Measurements from ENCODE around the gene LARGE1.

LARGE1 gene

DNA sequence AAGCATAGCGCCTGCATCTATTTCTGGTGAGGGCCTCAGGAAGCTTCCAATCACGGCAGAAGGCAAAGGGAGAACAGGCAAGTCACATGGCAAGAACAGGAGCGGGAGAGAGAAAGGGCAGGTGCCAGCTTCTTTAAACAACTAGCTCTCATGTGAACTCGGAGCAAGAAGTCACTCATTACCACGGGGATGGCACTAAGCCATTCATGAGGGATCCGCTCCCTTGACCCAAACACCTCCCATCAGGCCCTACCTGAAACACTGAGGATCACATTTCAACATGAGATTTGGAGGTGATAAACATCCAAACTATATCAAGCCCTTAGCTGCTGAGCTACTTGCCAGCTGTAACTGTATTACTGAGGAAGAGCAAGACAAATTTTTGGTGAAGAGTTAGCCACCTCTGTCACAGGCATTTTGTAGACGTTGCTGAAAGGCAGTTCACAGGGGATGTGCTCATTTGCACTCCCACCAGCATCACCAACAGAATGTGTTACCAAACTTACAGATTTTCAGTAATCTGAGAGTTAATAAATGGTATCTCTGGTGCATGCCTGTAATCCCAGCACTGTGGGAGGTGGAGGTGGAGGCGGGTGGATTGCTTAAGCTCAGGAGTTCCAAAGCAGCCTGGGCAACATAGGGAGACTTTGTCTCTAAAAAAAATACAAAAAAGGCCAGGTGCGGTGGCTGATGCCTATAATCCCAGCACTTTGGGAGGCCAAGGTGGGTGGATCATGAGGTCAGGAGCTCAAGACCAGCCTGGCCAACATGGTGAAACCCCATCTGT lies 398.2 kb downstream of the LARGE1 start:
- no peak for DNase-seq (ENCODE audit: low read depth in 2 of 2)

DNA sequence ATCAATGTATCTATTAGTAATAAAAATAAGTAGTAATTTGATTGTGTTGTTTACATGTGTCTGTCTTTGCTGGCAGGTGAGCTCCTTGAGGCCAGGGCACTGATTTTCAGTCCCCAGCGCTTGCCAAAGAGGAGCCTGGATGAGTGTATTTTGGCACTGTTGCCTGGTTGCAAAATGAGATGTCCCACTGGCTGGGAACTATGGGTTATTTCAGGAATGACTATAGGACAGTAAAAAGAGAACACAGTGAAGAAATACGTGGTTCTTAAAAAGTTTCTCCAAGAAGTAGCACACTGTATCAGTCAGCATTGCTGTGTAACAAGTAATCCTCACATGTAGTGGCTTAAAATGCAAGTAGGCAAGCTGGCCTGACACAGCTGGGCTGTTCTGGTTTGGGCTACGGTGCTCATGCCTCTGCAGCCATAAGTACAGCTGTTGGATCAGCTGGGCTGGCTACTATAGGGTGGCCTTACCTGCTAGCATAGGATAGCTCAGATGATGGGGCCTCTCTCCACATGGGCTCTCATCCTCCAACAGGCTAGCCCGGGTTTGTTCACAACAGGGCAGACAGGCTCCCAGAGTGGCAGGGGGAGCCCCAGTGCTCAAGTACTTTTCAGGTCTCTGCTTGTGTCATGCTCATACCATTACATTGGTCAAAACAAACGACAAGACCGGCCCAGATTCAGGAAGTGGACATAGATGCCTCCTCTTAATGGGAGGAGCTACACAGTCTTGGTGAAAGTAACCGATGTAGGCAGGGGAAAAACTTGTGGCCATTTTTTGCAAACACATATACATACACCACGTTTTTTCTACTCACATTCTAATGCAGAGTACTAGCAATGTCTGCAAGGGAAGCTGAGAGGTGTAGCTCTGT lies 399.1 kb downstream of the LARGE1 start:
- no peak for DNase-seq (ENCODE audit: low read depth in 2 of 2)

DNA sequence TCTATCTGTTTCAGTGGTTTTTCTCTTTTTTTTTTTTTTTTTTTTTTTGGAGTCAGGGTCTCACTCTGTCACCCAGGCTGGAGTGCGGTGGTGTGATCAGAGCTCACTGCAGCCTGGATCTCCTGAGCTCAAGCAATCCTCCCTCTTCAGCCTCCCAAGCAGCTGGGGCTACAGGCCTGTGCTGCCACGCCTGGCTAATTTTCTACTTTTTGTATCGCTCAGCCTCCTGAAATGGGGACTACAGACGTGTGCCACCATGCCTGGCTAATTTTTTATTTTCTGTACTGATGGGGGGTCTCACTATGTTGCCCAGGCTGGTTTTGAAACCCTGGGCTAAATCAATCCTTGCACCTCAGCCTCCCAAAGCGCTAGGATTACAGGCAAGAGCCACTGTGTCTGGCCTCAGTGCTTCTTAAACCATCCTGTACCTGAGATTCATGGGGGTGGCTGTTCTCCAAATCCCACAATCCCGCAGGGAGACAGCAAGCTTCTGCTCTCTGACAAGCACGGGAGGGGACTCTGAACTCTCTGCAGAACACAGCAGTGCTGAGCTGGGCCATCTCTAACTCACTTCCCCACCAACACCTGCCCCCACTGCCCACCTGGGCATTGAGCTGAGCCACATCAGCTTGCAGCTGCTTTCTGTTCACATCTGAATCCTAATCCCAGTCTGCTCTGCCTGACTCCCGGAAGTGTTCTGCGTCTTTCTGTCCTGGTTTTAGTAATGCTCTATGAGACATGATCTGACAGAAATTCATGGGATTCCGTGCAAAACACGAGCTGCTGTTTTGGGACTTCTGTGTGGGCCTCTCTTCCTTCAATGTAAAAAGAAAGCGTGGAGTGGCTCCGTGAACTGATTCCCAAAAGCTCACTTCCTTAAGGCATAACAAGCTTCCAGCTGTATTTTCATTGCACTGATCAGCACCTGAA lies 400.0 kb downstream of the LARGE1 start:
- DNase-seq (ENCODE audit: low read depth in 2 of 2): no peak

DNA sequence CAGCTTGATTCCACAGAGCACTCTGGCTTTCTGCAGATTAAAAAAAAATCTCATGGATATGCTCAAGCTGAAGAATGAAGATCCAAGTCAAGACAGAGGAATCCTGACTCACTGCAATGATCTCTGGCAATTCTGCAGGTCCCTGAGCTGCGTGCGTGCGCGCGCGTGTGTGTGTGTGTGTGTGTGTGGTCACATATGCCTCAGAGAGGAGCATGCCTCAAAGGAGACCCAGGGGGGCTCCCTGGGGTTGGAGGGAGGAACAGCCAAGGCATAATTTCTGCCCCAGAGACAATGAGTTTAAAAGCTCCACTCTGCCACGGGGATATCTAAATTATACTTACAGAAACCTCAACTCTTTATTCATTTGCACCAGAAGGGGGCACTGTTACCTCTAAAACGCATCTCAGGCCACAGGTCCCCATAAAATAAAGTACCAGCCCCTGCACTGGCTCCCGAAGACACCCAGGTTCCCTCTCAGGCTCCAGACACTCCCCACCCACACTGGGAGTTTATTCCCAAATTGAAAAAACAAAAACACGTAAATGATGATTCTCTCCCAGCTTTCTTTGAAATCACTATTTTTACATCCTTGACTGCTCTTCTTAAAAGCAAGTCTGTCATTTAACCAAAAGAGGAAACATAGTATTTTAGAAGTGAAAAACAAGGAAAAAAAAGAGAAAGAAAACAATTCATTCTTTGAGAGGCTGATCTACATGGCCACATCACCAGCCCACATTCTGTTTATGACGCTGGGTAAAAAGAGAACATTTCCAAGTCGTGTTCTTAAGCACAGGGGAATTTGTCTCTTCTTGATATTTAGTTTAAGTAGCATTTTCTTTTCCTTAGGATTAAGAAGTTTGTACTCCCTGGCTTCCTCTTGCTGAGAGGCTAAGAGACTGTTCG lies 401.0 kb downstream of the LARGE1 start:
- DNase-seq (ENCODE audit: low read depth in 2 of 2): no peak

DNA sequence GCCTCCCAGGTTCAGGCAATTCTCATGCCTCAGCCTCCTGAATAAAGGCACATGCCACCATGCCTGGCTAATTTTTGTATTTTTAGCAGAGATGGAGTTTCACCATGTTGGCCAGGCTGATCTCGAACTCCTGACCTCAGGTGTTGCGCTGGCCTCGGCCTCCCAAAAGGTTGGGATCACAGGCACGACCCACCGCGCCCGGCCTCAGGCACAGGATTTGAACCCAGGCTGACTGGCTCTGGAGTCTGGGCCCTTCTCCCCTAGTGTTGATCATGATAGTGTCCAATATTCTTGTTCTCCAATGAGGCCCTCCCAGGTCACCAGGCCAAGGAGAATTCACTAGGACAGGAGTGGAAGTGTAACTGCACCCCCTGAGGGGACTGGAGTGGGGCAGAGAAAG lies 401.9 kb downstream of the LARGE1 start:
- DNase-seq (ENCODE audit: low read depth in 2 of 2): no peak

DNA sequence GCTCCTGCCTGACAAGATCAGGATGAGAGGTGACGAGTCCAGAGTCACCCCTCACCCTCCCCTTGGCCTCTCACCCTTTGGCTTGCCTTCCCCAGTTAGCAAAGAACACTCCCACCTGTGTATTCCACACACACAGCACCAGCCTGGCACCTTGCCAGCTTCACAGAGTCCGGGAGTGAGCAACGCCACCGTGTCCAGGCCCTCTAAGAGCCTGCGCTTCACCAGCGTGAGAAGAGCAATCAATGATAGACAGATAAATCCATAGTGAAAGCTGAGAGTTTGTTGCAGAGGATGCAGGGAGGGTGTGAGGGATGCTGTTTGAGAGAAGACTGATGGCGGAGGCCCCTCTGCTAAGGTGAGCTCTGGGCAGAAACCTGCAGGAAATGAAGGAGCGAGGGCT lies 404.5 kb downstream of the LARGE1 start:
- DNase-seq (ENCODE audit: low read depth in 2 of 2): no peak

DNA sequence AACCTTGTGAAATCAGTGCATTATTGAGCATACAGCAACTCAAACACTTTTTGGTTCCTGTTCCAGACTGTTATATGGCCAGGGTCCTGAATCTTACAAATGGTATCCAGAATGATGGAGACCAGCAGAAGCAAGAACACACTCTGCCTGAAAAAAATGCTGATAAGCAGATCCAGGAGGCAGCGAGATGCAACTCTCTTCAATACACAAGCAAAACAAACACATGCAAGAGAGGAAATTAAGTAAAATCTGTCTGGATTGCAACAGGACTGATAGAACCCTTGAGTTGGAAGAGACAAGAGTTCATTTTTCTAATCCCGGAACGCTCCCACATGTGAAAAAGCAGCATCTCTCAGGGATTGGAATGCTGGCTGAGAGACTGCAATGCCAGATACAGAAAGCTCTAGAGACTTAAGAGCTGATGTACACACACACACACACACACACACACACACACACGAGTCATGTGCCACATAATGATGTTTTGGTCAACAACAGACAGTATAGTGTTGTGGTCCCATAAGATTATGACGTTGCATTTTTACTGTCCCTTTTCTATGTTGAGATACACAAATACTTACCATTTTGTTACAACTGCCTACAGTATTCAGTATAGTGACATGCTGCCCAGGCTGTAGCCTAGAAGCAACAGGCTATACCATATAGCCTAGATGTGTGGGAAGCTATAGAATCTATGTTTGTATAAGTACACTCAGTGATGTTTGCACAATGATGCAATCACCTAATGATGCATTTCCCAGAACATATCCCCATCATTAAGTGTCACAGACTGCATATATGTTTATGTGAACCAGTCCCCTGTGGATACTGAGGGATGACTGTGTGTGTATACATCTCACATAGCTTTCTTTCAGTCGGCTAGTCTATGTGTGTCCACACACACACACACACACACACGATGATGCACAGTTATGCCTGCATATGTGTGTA lies 406.6 kb downstream of the LARGE1 start:
- no peak for DNase-seq (ENCODE audit: low read depth in 2 of 2)

DNA sequence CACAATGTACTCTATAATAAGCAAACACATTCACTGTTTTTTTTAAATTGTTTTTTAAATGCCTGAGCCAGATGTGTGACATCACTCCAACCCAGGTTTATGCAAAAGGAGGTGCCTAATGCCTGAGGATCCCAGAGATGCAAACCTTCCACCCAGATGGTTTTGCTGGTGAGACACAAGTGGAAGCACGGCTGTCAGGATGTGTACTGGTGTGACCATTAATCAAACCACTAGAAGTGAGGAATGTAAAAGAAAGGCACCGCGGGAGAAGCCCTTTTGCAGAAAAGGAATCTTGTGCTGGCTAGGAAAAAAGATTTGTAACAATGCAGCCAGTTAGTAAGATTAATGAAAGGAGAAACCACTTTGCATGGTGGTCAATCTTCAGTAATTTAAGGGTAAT lies 407.4 kb downstream of the LARGE1 start:
- no peak for DNase-seq (ENCODE audit: low read depth in 2 of 2)

DNA sequence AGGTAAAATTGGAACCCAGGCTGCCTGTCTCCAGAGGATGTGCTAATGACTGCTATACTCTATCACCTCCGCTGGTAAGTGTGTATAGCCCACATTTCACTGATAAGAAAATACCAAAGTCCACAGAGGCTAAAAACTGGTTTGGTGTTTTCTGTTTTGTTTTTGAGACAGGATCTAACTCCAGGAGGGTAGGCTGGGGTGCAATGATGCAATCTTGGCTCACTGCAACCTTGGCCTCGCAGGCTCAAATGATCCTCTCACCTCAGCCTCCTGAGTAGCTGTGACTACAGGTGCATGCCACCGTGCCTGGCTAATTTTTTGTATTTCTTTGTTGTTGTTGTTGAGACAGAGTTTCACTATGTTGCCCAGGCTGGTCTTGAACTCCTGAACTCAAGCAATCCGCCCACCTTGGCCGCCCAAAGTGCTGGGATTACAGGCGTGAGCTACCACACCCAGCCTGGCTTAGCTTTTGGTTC lies 409.8 kb downstream of the LARGE1 start:
- DNase-seq (ENCODE audit: low read depth in 2 of 2): no peak

DNA sequence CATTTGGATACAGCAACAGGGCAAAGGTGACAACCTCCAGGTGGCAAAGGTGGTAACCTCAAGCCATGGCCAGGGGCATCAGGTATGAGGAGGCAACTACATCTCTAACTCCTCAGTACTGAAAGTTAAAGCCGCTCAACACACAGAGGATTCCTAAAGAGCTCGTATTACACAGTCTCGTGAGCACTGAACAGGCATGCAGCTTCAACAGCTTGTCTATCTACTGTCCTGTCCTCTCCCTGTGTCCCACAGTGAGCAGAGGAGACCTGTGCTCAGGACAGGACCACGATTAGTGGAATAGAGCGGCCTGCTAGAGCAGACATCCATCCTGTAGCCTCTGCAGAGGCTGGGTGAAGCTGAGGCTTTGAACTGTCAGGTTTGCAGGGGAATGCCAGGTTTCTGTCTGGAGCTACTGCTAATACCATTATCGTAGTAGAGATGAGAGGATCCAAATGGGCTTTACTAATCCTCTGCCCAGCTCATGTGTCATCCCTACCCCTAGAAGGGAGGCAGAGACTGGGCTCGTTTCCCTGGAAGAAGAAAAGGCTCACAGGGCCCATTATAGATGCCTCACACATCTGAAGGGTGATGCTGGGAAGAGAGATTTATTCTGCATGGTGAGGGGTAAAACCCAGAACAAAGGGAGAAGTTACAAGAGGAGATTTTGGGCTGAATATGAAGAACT lies 415.2 kb downstream of the LARGE1 start:
- no peak for DNase-seq (ENCODE audit: low read depth in 2 of 2)

DNA sequence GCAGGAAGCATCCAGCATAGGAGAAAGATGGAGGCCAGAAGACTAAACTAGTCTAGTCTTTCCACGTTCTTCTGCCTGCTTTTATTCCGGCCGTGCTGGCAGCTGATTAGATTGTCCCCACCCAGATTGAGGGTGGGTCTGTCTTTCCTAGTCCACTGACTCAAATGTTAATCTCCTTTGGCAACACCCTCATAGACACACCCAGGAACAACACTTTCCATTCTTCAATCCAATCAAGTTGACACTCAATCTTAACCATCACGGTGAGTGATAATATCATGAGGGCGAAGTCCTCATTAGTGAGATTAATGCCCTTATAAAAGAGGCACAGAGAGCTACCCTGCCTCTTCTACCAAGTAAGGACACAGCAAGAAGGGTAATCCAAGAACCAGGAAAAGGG lies 424.2 kb downstream of the LARGE1 start:
- DNase-seq (ENCODE audit: low read depth in 2 of 2): no peak

DNA sequence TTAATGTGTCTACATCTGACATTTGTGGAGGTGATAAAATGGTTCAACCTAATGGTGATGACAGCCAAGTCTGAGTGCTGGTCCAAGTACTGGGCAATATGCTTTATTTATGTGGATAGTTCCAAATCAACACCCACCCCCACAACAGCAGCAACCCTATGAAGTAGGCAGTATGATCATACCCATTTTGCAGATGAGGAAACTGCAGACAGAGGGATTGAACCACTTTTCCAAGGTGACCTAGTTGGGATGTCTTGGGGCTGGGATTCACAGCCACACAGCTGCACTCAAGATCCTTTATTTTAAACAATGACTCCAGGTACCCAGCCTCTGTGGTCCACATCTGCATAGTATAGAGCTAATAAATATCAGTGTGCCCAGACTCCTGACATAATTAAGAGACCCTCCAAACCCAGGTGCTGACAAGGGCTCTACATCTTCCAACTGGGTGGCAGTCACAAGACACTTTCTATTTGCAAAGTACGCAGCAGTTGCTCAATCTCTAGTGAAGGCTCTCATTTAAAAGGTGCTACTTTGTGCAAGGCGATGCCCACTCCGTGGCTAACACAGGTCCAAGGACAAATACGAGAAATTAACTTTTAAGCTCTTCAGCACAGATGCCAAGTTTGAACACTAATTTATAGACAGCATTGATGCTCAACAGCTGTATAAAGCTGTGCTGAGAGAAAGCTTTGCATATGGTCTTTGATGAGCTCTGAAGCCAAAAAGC lies 426.6 kb downstream of the LARGE1 start:
- no peak for DNase-seq (ENCODE audit: low read depth in 2 of 2)

DNA sequence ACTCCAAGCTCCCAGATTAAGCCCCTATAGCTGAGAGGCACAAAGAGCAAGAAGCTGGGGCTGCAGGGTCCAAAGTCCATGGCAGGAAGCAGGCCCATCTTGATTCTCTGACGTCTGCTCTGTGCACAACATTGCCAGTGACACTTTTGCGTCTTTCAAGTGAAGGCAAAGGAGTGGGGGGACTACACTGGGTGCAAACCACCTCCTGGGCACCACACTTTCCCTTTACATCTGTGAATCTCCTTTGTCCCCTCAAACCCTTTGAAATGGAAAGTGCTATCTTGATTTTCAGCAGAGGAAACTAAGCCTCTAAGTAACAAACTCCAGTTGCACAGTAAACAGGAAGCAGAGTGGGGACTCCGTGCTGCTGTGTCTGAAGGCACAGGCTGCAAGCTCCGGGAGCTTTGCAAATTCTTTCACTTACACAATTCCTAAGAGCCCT lies 428.0 kb downstream of the LARGE1 start:
- DNase-seq (ENCODE audit: low read depth in 2 of 2): no peak

DNA sequence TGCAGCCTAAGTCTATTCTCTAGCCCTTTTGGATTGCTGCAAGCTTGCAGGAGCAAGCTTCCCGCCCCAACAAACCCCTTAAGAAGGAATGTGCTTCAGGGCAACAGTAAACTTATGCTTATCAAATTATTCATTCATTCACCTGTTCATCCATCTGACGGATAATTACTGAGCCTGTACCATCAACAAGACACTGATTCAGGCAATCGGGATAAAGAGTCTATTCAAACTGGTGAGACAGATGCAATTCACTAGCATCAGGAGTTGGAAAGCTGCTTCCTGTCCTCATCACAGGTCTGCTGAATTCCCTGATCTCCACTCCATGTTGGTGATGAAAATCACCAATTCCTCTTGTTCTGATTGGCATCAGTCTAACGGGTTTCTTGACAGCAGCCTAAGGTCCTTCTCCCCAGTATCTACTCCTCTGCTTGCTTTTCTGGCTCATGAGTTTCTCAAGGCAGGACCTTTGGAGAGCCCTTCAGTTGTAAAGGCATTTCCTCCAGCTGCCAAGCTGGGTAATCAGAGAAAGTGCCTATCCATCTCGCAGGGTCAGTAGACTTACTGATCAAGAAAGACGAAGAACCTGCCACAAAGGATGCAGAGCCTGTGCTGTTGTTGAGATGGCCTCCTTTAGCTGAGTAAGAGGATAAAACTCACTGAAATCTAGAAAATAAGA lies 433.1 kb downstream of the LARGE1 start:
- no peak for DNase-seq (ENCODE audit: low read depth in 2 of 2)

DNA sequence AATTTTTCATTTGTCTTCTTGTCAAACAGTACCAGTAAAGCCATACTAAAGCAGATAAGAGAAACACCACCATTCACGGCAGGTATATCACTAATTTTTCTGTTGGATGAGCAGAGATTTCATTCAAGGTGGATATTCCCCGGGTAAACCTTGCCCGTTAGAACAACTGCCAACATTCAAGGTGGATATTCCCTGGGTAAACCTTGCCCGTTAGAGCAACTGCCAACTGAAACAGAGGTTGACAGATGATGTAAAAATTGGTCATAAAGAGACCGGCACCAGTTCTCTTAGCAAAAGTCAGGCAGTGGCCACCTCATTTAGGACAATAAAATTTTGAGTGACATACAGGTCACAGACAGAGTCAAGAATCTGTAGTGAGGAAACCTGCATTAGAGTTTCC lies 438.7 kb downstream of the LARGE1 start:
- no peak for DNase-seq (ENCODE audit: low read depth in 2 of 2)

DNA sequence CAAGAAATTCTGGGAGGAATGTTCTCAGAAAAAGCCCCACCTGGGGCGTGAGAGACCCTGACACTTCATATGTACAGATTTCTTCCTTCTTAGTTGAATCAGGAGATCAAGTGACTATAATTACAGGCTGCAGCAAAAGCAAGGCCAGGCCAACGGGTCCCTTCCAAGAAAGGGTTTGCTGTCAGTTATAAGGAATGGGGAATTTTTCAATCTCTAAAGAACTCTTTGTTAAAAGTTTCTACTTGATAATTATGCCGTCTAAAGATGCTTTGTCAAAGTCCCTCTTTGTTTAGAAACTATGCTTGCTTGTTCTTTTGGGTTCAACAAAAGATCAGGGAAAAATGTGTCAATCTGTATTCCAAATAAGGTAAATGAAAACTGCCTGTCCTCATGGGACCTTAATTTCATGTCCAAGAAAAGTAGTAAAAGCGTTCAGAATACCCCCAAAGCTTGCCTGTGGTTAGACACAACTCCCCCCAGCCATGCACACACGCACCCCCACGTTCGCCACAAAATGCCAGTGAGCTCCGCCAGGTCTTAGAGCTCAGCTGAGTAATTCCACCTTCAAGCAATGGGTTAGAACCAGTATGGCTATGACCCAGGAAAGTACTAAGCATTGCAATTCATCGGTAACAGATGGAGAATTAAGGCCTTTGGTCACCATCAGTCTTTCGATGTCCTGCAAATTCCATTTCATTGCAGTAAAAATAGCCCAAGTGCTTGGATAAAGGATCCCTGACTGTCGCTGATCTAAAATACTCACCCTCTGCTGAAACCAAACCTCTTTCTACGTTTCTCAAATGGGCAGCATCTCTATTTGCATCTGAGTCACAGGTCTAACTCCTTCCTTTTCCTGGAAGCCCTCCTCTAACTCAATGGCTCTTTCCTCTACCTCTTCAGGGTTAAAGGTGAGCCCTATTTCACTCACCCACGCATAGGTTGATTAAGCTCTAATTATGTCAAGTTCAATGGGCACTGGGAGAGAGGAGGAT lies 442.9 kb downstream of the LARGE1 start:
- no peak for DNase-seq (ENCODE audit: low read depth in 2 of 2)

Data from stimulated activated CD8-positive, alpha-beta memory T cell treated with anti-CD3 and anti-CD28 coated beads, Interleukin-15, amount 100 ng/mL, for 48 hours (primary cell).